ENCODE data around the gene CFH.
"Not testable (repeated sequence)": the region's sequence is repeated elsewhere in the genome, so short reads cannot be mapped to it uniquely, and the experiment has no call there.

Gene CFH

GRCh38 chr1:196774175-196774574, 122.3 kb downstream of the CFH start:
- no peak for DNase-seq

- no peak for DNase-seq
These were observed 122.8 kb downstream of the CFH start, which contains the start of gene CFHR3 for GRCh38 chr1:196774603-196775002. TSS of gene CFHR3 (plus strand) at chr1:196774840. CDS start at chr1:196774887, 47 bp downstream.

GRCh38 chr1:196777603-196778002, 125.8 kb downstream of the CFH start:
- no peak for DNase-seq

GRCh38 chr1:196779093-196779492, 127.2 kb downstream of the CFH start:
- DNase-seq, result no peak

- not testable (repeated sequence) for DNase-seq
These were observed 139.4 kb downstream of the CFH start for GRCh38 chr1:196791252-196791651.

- not testable (repeated sequence) for DNase-seq
These were observed 142.3 kb downstream of the CFH start for GRCh38 chr1:196794103-196794502.

Data from 8988T (cell line).